H1 (cell line): Measurements from ENCODE around the gene ENTR1. TPM values are rescaled to one million over a fixed set of nuclear protein-coding genes. Genes with fewer than 3 reads are reported as not detected.

ENCODE experiments used
- NANOG ChIP-seq: IDR thresholded peaks from 2 replicates; pipeline ENCODE4 v1.6.1; 2011; ENCODE audit warnings: low read length, low read depth, mild to moderate bottlenecking, inconsistent platforms; ENCODE audit not compliant: insufficient read depth, poor library complexity, severe bottlenecking
- polyA plus RNA-seq, 7 experiments: library from polyadenylated mRNA; depleted of rRNA in 3 of 7; stranded (reverse) in 5 of 7; unstranded in 2 of 7; fragments of >200 nt in 5 of 7; fragments of 200-250 nt in 2 of 7; gene quantifications; 1 replicate in 5 of 7; 2 replicates in 1 of 7; 4 replicates in 1 of 7; pipeline versions ENCODE4 v1.2.1 to v1.2.3, GENCODE V29; 2011 to 2013; ENCODE audit warnings: missing spikeins in 2 of 7, mixed read lengths in 2 of 7
- total RNA-seq: library from RNA; stranded (reverse); fragmentation: NEBNext Ultra II Directional; extraction: Animal tissue kit (Norgen Biotek cat#: 25700); gene quantifications from 2 replicates; pipeline ENCODE4 v1.2.1, GENCODE V29; 2021

ENTR1 gene
- total and polyA plus RNA-seq, 2 of the 8 experiments (the other 6 are each of a cell fraction or from before 2014, with no cell fraction given): 65.2 to 102 TPM

GRCh38 chr9:136434580-136435169 is 24.3 kb upstream of the ENTR1 start (continued):
- TF ChIP-seq NANOG: no peak
